Esophagus squamous epithelium (tissue), 4 donors: ENCODE data around the gene PEAK1.

Experiments
- CTCF ChIP-seq, 6 experiments: fragments of 450-650 bp in 4 of 6; fragments of 200-600 bp in 2 of 6; sonication (generic) in 2 of 6; IDR thresholded peaks; one replicate each; pipeline ENCODE4 v1.5.1; 2016 to 2019; ENCODE audit warnings: antibody characterized with exemption in 6 of 6, mild to moderate bottlenecking in 4 of 6, moderate library complexity in 4 of 6
- POLR2A ChIP-seq, 4 donors: fragments of 450-650 bp; IDR thresholded peaks; one replicate each; pipeline ENCODE4 v1.6.1; 2017; ENCODE audit warnings: antibody characterized with exemption in 4 of 4, mild to moderate bottlenecking in 4 of 4, moderate library complexity in 3 of 4

DNA sequence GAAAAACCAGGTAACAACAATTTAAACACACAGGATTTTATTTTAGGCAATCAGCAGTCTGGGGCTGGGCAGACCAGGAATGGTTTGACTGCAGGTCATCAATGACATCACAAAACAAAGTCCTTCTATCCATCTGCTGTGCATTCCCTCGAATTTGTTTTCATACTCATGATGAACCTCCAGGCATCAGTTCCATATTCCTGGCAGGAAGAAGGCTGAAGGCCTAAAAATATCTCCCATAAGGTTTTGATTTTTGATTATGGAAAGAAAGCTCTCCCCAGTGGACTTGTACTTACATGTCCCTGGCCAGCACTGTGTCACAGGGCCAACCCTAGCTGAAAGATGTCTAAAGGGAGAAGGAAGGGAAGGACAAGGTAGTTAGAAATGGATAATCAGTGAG lies 107.4 kb downstream of the PEAK1 start:
- TF ChIP-seq CTCF (IDR thresholded peaks at IDR 0.05) (no peak), POLR2A (IDR thresholded peaks at IDR 0.05) (no peak)
